ENCODE data around the gene MFSD2A.
"Not testable (repeated sequence)": the region's sequence is repeated elsewhere in the genome, so short reads cannot be mapped to it uniquely, and the experiment has no call there.

Gene MFSD2A

GRCh38 chr1:39954870-39955546 lies at the start of gene MFSD2A:
Gene MFSD2A (plus strand): TSS chr1:39955145. CDS start chr1:39955293, 148 bp downstream.
- no peaks in the 10 kb centered on the region for H3K27me3 ChIP-seq (replicated peaks; ENCODE audit: control insufficient read depth, insufficient read depth, low read length)
- peak within 1 kb of the TSS; percentile 76 for H3K4me3 ChIP-seq (replicated peaks; ENCODE audit: low read depth, low read length)
- peak; percentile 93 for DNase-seq (ENCODE audit: extremely low read depth, insufficient read length)
- no peak for TF ChIP-seq CTCF (IDR thresholded peaks at IDR 0.05; ENCODE audit: insufficient read depth, low read length, poor library complexity, severe bottlenecking)
- H3K36me3 ChIP-seq (ENCODE audit: control insufficient read depth, insufficient read depth, low read length) = peaks cover 11% of the 10 kb centered on the region

GRCh38 chr1:39905172-39905571 lies 49.8 kb upstream of the MFSD2A start:
- Histone ChIP-seq H3K36me3 (ENCODE audit: control insufficient read depth, insufficient read depth, low read length) (no peaks in the 10 kb centered on the region), H3K27me3 (replicated peaks; ENCODE audit: control insufficient read depth, insufficient read depth, low read length) (no peaks in the 10 kb centered on the region), H3K4me3 (replicated peaks; ENCODE audit: low read depth, low read length) (no peak overlapping the region)
- DNase-seq (ENCODE audit: extremely low read depth, insufficient read length) = no peak
- no peak for TF ChIP-seq CTCF (IDR thresholded peaks at IDR 0.05; ENCODE audit: insufficient read depth, low read length, poor library complexity, severe bottlenecking)

- no peak overlapping the region for H3K4me3 ChIP-seq (replicated peaks; ENCODE audit: low read depth, low read length)
- TF ChIP-seq CTCF (IDR thresholded peaks at IDR 0.05; ENCODE audit: insufficient read depth, low read length, poor library complexity, severe bottlenecking) = no peak
- H3K36me3 ChIP-seq (ENCODE audit: control insufficient read depth, insufficient read depth, low read length) = no peaks in the 10 kb centered on the region
- no peaks in the 10 kb centered on the region for H3K27me3 ChIP-seq (replicated peaks; ENCODE audit: control insufficient read depth, insufficient read depth, low read length)
- DNase-seq (ENCODE audit: extremely low read depth, insufficient read length) = no peak
Measured at GRCh38 chr1:39907528-39908453, 47.2 kb upstream of the MFSD2A start.

- TF ChIP-seq CTCF (IDR thresholded peaks at IDR 0.05; ENCODE audit: insufficient read depth, low read length, poor library complexity, severe bottlenecking) = no peak
- H3K27me3 ChIP-seq (replicated peaks; ENCODE audit: control insufficient read depth, insufficient read depth, low read length) = no peaks in the 10 kb centered on the region
- no peak for DNase-seq (ENCODE audit: extremely low read depth, insufficient read length)
- H3K4me3 ChIP-seq (replicated peaks; ENCODE audit: low read depth, low read length) = no peak overlapping the region
- no peaks in the 10 kb centered on the region for H3K36me3 ChIP-seq (ENCODE audit: control insufficient read depth, insufficient read depth, low read length)
Measured at GRCh38 chr1:39908534-39908933, 46.4 kb upstream of the MFSD2A start.

- no peak for TF ChIP-seq CTCF (IDR thresholded peaks at IDR 0.05; ENCODE audit: insufficient read depth, low read length, poor library complexity, severe bottlenecking)
- H3K36me3 ChIP-seq (ENCODE audit: control insufficient read depth, insufficient read depth, low read length) = no peaks in the 10 kb centered on the region
- DNase-seq (ENCODE audit: extremely low read depth, insufficient read length) = no peak
- no peak overlapping the region for H3K4me3 ChIP-seq (replicated peaks; ENCODE audit: low read depth, low read length)
- no peaks in the 10 kb centered on the region for H3K27me3 ChIP-seq (replicated peaks; ENCODE audit: control insufficient read depth, insufficient read depth, low read length)
Measured at GRCh38 chr1:39910263-39910662, 44.7 kb upstream of the MFSD2A start.

- DNase-seq (ENCODE audit: extremely low read depth, insufficient read length); H3K36me3 ChIP-seq (ENCODE audit: control insufficient read depth, insufficient read depth, low read length); H3K4me3 ChIP-seq (replicated peaks; ENCODE audit: low read depth, low read length); H3K27me3 ChIP-seq (replicated peaks; ENCODE audit: control insufficient read depth, insufficient read depth, low read length): not testable (repeated sequence)
Measured at GRCh38 chr1:39913136-39913535, 41.8 kb upstream of the MFSD2A start.
